HepG2 (cell line): ENCODE results near the gene TMC8. TPM values are rescaled to one million over a fixed set of nuclear protein-coding genes. Genes with fewer than 3 reads are reported as not detected.

Source experiments
- ATAC-seq: fragments of 200-7000 bp; cut with Tn5 transposase; 3 replicates; pipeline ENCODE4 v1.9.1; 2020; ENCODE audit warnings: mild to moderate bottlenecking, moderate library complexity
- BruUV-seq: library from RNA; stranded (reverse); fragments of 400-500 nt; replicated peaks from 2 replicates; lab custom pipeline; 2021; lab: Mats Ljungman, UMichigan
- CTCF ChIA-PET: fragments of 300-600 bp; formaldehyde crosslinking; extraction: SDS; loops from one replicate; lab custom pipeline; 2021; ENCODE audit warnings: low total read pairs, inconsistent platforms, low intra/inter-chr PET ratio; lab: Yijun Ruan, JAX
- POLR2A ChIA-PET: fragments of 350-600 bp; sonication (Branson Sonifier 250); formaldehyde crosslinking; loops from one replicate; lab custom pipeline; 2020; ENCODE audit warnings: antibody characterized with exemption, inconsistent platforms; lab: Yijun Ruan, JAX
- DNase-seq: peaks from one replicate; pipeline ENCODE4 v3.0.0-alpha.2; 2015; ENCODE audit warnings: low spot score
- FAIRE-seq: peaks from 3 replicates; lab custom pipeline; 2011; peaks lifted over from hg19 to GRCh38; lab: Jason Lieb, UNC
- H2AFZ ChIP-seq: one replicate; pipeline ENCODE4 v1.6.1; 2011; ENCODE audit warnings: low read length, inconsistent platforms
- H3K27ac ChIP-seq: fragments of 300-600 bp; 3 replicates; pipeline ENCODE4 v1.8.0; 2011; ENCODE audit warnings: mixed run types, mild to moderate bottlenecking, mixed read lengths, low read length, inconsistent platforms; ENCODE audit not compliant: insufficient read depth; ENCODE audit errors: extremely low read length
- H3K27me3 ChIP-seq, 2 experiments: fragments of 200-600 bp in 1 of 2; 2 replicates in 1 of 2; 3 replicates in 1 of 2; pipeline versions ENCODE4 v1.6.0 to v1.8.0; 2011; ENCODE audit warnings: low read length in 2 of 2, mild to moderate bottlenecking in 2 of 2, moderate library complexity in 2 of 2, inconsistent platforms in 1 of 2; ENCODE audit not compliant: insufficient read depth in 2 of 2, control insufficient read depth in 1 of 2
- H3K36me3 ChIP-seq, 2 experiments: fragments of 200-600 bp in 1 of 2; replicated peaks in 1 of 2; 2 replicates in 1 of 2; 3 replicates in 1 of 2; pipeline versions ENCODE4 v1.5.1 to v1.8.0; 2011; ENCODE audit warnings: low read length in 2 of 2, inconsistent platforms in 1 of 2; ENCODE audit not compliant: insufficient read depth in 2 of 2, control insufficient read depth in 1 of 2
- H3K4me1 ChIP-seq: 2 replicates; pipeline ENCODE4 v1.5.1; 2012; ENCODE audit warnings: low read length, inconsistent platforms; ENCODE audit not compliant: insufficient read depth
- H3K4me2 ChIP-seq: 2 replicates; pipeline ENCODE4 v1.6.0; 2011; ENCODE audit warnings: low read depth, low read length, inconsistent platforms
- H3K4me3 ChIP-seq, 3 experiments: fragments of 200-600 bp in 1 of 3; sonication (generic), shearing (Covaris generic) in 1 of 3; replicated peaks in 1 of 3; 2 replicates each; pipeline ENCODE4 v1.5.1; 2011 to 2016; ENCODE audit warnings: low read length in 3 of 3, inconsistent platforms in 2 of 3, low read depth in 2 of 3, mild to moderate bottlenecking in 2 of 3, control low read depth in 1 of 3, mixed read lengths in 1 of 3; ENCODE audit not compliant: insufficient read depth in 1 of 3
- H3K79me2 ChIP-seq: one replicate; pipeline ENCODE4 v1.6.1; 2011; ENCODE audit warnings: low read length, inconsistent platforms; ENCODE audit not compliant: insufficient read depth
- H3K9ac ChIP-seq: 2 replicates; pipeline ENCODE4 v1.6.0; 2011; ENCODE audit warnings: mild to moderate bottlenecking, low read depth, low read length, inconsistent platforms; ENCODE audit not compliant: insufficient read depth
- H3K9me3 ChIP-seq: 2 replicates; pipeline ENCODE4 v1.5.1; 2012; ENCODE audit warnings: mild to moderate bottlenecking, low read length
- H4K20me1 ChIP-seq: 2 replicates; pipeline ENCODE4 v1.6.0; 2011; ENCODE audit warnings: inconsistent platforms, mild to moderate bottlenecking, low read length, moderate library complexity; ENCODE audit not compliant: insufficient read depth
- CSRNP1 ChIP-seq: sonication (generic); formaldehyde crosslinking; IDR thresholded peaks from 2 replicates; pipeline ENCODE4 v1.8.1; 2023; ENCODE audit warnings: mild to moderate bottlenecking, missing genetic modification reagents
- FOXP4 ChIP-seq: sonication (generic); formaldehyde crosslinking; IDR thresholded peaks from 2 replicates; pipeline ENCODE4 v1.4.0; 2020; ENCODE audit warnings: missing genetic modification reagents
- GPBP1L1 ChIP-seq: sonication (generic); formaldehyde crosslinking; IDR thresholded peaks from 2 replicates; pipeline ENCODE4 v1.5.0; 2020; ENCODE audit warnings: mild to moderate bottlenecking, missing genetic modification reagents
- IRF2 ChIP-seq: IDR thresholded peaks from 2 replicates; pipeline ENCODE4 v1.6.1; 2018; ENCODE audit warnings: missing genetic modification reagents, missing compliant biosample characterization
- KAT7 ChIP-seq: IDR thresholded peaks from 2 replicates; pipeline ENCODE4 v1.6.1; 2018; ENCODE audit warnings: borderline replicate concordance, missing compliant biosample characterization
- PRDM15 ChIP-seq: sonication (generic); formaldehyde crosslinking; IDR thresholded peaks from 2 replicates; pipeline ENCODE4 v1.4.0; 2020; ENCODE audit warnings: missing genetic modification reagents
- SAFB2 ChIP-seq: sonication (generic); formaldehyde crosslinking; IDR thresholded peaks from 2 replicates; pipeline ENCODE4 v1.5.1; 2020; ENCODE audit warnings: missing genetic modification reagents, low read depth, mild to moderate bottlenecking, borderline replicate concordance
- SYNCRIP ChIP-seq: fragments of 200-400 bp; formaldehyde crosslinking; IDR thresholded peaks from 2 replicates; pipeline ENCODE4 v1.6.1; 2018; ENCODE audit warnings: mild to moderate bottlenecking, low read depth, low read length; ENCODE audit not compliant: insufficient read depth
- TRIM22 ChIP-seq: fragments of 450-650 bp; IDR thresholded peaks from 2 replicates; pipeline ENCODE4 v1.6.1; 2017
- WGBS: methylation state at CpG from one replicate; pipeline ENCODE4 v1.1.6; 2017; ENCODE audit warnings: low lambda C conversion rate; 5-methylcytosine and 5-hydroxymethylcytosine counted together
- in situ Hi-C: cut with HindIII; loops from 2 replicates; pipeline ENCODE4 v1.10.0; 2017; ENCODE audit warnings: low pct_unique_long_range_greater_than_20kb; ENCODE audit not compliant: extremely low pct_ligation_motif_present
- intact Hi-C: fragments of 100-400 bp; cut with micrococcal nuclease; formaldehyde crosslinking; loops from one replicate; pipeline ENCODE4 v1.10.0; 2022; ENCODE audit not compliant: unreplicated experiment
- polyA plus RNA-seq, 8 experiments: library from polyadenylated mRNA; depleted of rRNA in 3 of 8; stranded (reverse) in 7 of 8; unstranded in 1 of 8; fragments of >200 nt; fragmentation: Illumina TruSeq in 4 of 8; extraction: Trizol in 4 of 8; gene quantifications; 2 replicates each; pipeline versions ENCODE4 v1.2.1 to v1.2.3, GENCODE V29; 2011 to 2016; ENCODE audit warnings: low read depth in 4 of 8, missing spikeins in 1 of 8, mixed read lengths in 1 of 8; ENCODE audit not compliant: insufficient read depth in 1 of 8
- total RNA-seq, 5 experiments: library from RNA; depleted of rRNA; stranded (reverse); fragments of >200 nt; fragmentation: Illumina TruSeq; extraction: Trizol; gene quantifications; 2 replicates each; pipeline ENCODE4 v1.2.3, GENCODE V29; 2016; ENCODE audit warnings: low read depth in 1 of 5

The TMC8 gene
- total and polyA plus RNA-seq, 2 of the 13 experiments (the other 11 are each of a cell fraction or from before 2014, with no cell fraction given) = 0.53 to 7.8 TPM

- no peak for TF ChIP-seq TRIM22
Measured at GRCh38 chr17:78088529-78088928, 42.0 kb upstream of the TMC8 start (continued).

- CTCF ChIA-PET = no interaction called here
- peaks cover 23 to 61% of the 10 kb centered on the region in 2 experiments for H3K36me3 ChIP-seq
- no peaks in the 10 kb centered on the region for H3K4me1 ChIP-seq
- TF ChIP-seq SAFB2 (no peak), PRDM15 (CRISPR knock-in tag) (no peak), FOXP4 (no peak), IRF2 (CRISPR knock-in tag) (no peak), CSRNP1 (CRISPR knock-in tag) (no peak), KAT7 (CRISPR knock-in tag) (no peak), GPBP1L1 (CRISPR knock-in tag) (no peak), SYNCRIP (no peak)
Measured at GRCh38 chr17:78089576-78090281, 40.8 kb upstream of the TMC8 start.

More at GRCh38 chr17:78089576-78090281, 40.8 kb upstream of the TMC8 start:
- no peaks in the 10 kb centered on the region for H3K9me3 ChIP-seq
- no peak for ATAC-seq
- H3K27ac ChIP-seq = no peak overlapping the region
- H3K4me3 ChIP-seq = no peak overlapping the region
- no peak for DNase-seq
- WGBS = 94% methylated on average over 7 of the region's 7 CpGs
- no peaks in the 10 kb centered on the region for H3K79me2 ChIP-seq
- in situ Hi-C loops (no loop called here), intact Hi-C loops (no loop called here)
- POLR2A ChIA-PET = no interaction called here
- no peak overlapping the region for H3K4me2 ChIP-seq
- no peak for FAIRE-seq
- H3K9ac ChIP-seq = no peak overlapping the region
- BruUV-seq = no TSS peak
- H3K27me3 ChIP-seq = no peaks in the 10 kb centered on the region
- H2AFZ ChIP-seq = no peak overlapping the region
- no peaks in the 10 kb centered on the region for H4K20me1 ChIP-seq
